ENCODE data around the gene TMEM50B. TPM values are rescaled to one million over a fixed set of nuclear protein-coding genes. Genes with fewer than 3 reads are reported as not detected.

The TMEM50B gene
- total RNA-seq, 1 experiment from 2014 or later, result 21.5 TPM

DNA sequence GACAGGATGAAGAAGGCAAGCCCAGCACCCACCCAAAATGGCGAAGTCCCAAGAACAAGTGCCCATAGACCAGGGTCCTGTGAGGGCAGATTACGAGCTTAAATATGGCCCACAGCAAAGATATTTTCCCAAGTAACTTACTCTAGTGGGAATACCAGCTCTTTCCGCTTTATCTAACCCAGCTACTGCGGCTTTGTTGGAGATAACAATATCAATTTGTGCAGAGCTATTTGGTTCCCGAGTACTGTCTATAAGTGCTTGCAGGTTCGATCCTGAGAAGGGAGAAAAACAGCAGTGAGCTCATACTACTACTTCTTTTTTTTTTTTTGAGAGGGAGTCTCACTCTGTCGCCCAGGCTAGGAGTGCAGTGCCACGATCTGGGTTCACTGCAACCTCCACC, 26.1 kb upstream of the TMEM50B start:
- no TSS peak for BruUV-seq (replicated peaks)
- H3F3A ChIP-seq (ENCODE audit: low read length, unreplicated experiment), result no peaks in the 10 kb centered on the region
- no peak overlapping the region for H3K4me2 ChIP-seq (ENCODE audit: low read length)
- H3K4me1 ChIP-seq (ENCODE audit: insufficient read depth, low read length), result no peaks in the 10 kb centered on the region
- DNase-seq (no peak), ATAC-seq (no peak)
- no peaks in the 10 kb centered on the region for H4K20me1 ChIP-seq (ENCODE audit: low read length)
- H3K36me3 ChIP-seq (ENCODE audit: low read depth, low read length), result peaks cover 46% of the 10 kb centered on the region
- H3K4me3 ChIP-seq (ENCODE audit: low read length), result no peak overlapping the region
- no peak overlapping the region for H3K9ac ChIP-seq (ENCODE audit: low read length)
- CTCF ChIA-PET, result no interaction called here
- H3K79me2 ChIP-seq (ENCODE audit: low read length), result no peaks in the 10 kb centered on the region
- intact Hi-C loops (cut with micrococcal nuclease), result no loop called here
- POLR2A ChIA-PET (ENCODE audit: unreplicated experiment), result no interaction called here
- H3K9me2 ChIP-seq (replicated peaks; ENCODE audit: low read length), result no peaks in the 10 kb centered on the region
- no peak overlapping the region for H2AFZ ChIP-seq (ENCODE audit: low read length)
- H3K27me3 ChIP-seq (ENCODE audit: low read length), result no peaks in the 10 kb centered on the region
- no peaks in the 10 kb centered on the region for H3K9me3 ChIP-seq (ENCODE audit: low read length)
- no peak overlapping the region for H3K27ac ChIP-seq (ENCODE audit: low read length)
- TF ChIP-seq EZH2 (IDR thresholded peaks at IDR 0.05; ENCODE audit: low read length, unreplicated experiment), result no peak
- no peak for TF ChIP-seq EZH2phosphoT487 (IDR thresholded peaks at IDR 0.05; ENCODE audit: borderline replicate concordance, low read length)
- TF ChIP-seq, protein P1, sequence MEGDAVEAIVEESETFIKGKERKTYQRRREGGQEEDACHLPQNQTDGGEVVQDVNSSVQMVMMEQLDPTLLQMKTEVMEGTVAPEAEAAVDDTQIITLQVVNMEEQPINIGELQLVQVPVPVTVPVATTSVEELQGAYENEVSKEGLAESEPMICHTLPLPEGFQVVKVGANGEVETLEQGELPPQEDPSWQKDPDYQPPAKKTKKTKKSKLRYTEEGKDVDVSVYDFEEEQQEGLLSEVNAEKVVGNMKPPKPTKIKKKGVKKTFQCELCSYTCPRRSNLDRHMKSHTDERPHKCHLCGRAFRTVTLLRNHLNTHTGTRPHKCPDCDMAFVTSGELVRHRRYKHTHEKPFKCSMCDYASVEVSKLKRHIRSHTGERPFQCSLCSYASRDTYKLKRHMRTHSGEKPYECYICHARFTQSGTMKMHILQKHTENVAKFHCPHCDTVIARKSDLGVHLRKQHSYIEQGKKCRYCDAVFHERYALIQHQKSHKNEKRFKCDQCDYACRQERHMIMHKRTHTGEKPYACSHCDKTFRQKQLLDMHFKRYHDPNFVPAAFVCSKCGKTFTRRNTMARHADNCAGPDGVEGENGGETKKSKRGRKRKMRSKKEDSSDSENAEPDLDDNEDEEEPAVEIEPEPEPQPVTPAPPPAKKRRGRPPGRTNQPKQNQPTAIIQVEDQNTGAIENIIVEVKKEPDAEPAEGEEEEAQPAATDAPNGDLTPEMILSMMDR (conservative IDR thresholded peaks at IDR 0.05; ENCODE audit: low read depth, low read length), result no peak

DNA sequence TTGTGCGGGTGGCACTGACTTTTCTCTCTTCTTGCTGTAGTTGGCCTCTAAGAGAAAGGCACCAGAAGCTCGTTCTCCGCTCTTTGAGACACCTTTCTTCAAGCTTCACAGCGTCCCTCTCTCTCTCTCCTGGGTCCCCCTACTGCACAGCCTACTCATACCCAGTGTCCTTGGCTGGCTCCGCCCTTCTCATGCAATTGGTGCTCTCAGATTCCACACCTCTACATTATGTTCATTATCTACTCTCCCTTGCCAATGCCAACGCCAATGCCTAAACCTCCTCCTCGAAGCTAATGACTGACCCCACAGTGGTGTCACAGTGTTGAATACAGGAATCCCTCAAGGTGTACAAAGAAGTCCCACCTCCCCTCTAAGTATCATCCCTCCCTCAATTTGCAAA, 16.6 kb upstream of the TMEM50B start:
- POLR2A ChIA-PET (ENCODE audit: unreplicated experiment), result no interaction called here
- H3K4me2 ChIP-seq (ENCODE audit: low read length), result no peak overlapping the region

DNA sequence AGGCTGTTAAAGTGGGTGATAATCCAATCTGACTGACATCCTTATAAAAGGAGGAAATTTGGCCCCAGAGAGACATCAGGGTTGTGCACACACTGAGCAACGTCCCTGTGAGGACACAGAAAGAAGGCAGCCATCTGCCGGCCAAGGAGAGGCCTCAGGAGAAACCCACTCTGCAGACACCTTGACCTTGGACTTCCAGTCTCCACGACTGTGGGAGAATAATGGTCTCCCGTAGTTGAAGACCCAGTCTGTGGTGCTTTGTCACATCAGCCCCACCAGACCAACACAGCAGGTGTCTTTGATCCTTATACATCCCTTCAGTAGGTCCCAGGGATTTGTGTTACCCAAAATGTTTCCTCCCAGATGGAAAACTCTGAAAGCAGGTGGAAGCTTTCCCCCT, 16.0 kb upstream of the TMEM50B start:
- no peak for DNase-seq
- Histone ChIP-seq H3K27ac (ENCODE audit: low read length) (no peak overlapping the region), H3K9me3 (ENCODE audit: low read length) (no peaks in the 10 kb centered on the region), H3K4me1 (ENCODE audit: insufficient read depth, low read length) (no peaks in the 10 kb centered on the region), H3K4me3 (ENCODE audit: low read length) (no peak overlapping the region), H3K9me2 (replicated peaks; ENCODE audit: low read length) (no peaks in the 10 kb centered on the region), H2AFZ (ENCODE audit: low read length) (no peak overlapping the region), H3K79me2 (ENCODE audit: low read length) (no peaks in the 10 kb centered on the region), H3K36me3 (ENCODE audit: low read depth, low read length) (no peaks in the 10 kb centered on the region), H3F3A (ENCODE audit: low read length, unreplicated experiment) (no peaks in the 10 kb centered on the region), H3K4me2 (ENCODE audit: low read length) (no peak overlapping the region), H4K20me1 (ENCODE audit: low read length) (no peaks in the 10 kb centered on the region), H3K9ac (ENCODE audit: low read length) (no peak overlapping the region), H3K27me3 (ENCODE audit: low read length) (no peaks in the 10 kb centered on the region)
- ChIA-PET CTCF (no interaction called here), POLR2A (ENCODE audit: unreplicated experiment) (no interaction called here)
- no peak for ATAC-seq
- intact Hi-C loops (cut with micrococcal nuclease), result no loop called here
- TF ChIP-seq EZH2 (IDR thresholded peaks at IDR 0.05; ENCODE audit: low read length, unreplicated experiment) (no peak), EZH2phosphoT487 (IDR thresholded peaks at IDR 0.05; ENCODE audit: borderline replicate concordance, low read length) (no peak)
- TF ChIP-seq, protein P1 (conservative IDR thresholded peaks at IDR 0.05; ENCODE audit: low read depth, low read length), result no peak
- no TSS peak for BruUV-seq (replicated peaks)

More for the DNA sequence above, 16.6 kb upstream of the TMEM50B start:
- H3K79me2 ChIP-seq (ENCODE audit: low read length), result no peaks in the 10 kb centered on the region
- no TSS peak for BruUV-seq (replicated peaks)
- H3F3A ChIP-seq (ENCODE audit: low read length, unreplicated experiment), result no peaks in the 10 kb centered on the region
- intact Hi-C loops (cut with micrococcal nuclease), result no loop called here
- H3K36me3 ChIP-seq (ENCODE audit: low read depth, low read length), result no peaks in the 10 kb centered on the region
- H3K27ac ChIP-seq (ENCODE audit: low read length), result no peak overlapping the region
- no peak for DNase-seq
- no peak overlapping the region for H3K4me3 ChIP-seq (ENCODE audit: low read length)
- H3K9ac ChIP-seq (ENCODE audit: low read length), result no peak overlapping the region
- no peaks in the 10 kb centered on the region for H3K9me2 ChIP-seq (replicated peaks; ENCODE audit: low read length)
- H3K27me3 ChIP-seq (ENCODE audit: low read length), result no peaks in the 10 kb centered on the region
- TF ChIP-seq EZH2 (IDR thresholded peaks at IDR 0.05; ENCODE audit: low read length, unreplicated experiment) (no peak), EZH2phosphoT487 (IDR thresholded peaks at IDR 0.05; ENCODE audit: borderline replicate concordance, low read length) (no peak)
- TF ChIP-seq, protein P1 (conservative IDR thresholded peaks at IDR 0.05; ENCODE audit: low read depth, low read length), result no peak
- no peaks in the 10 kb centered on the region for H3K9me3 ChIP-seq (ENCODE audit: low read length)
- no peaks in the 10 kb centered on the region for H3K4me1 ChIP-seq (ENCODE audit: insufficient read depth, low read length)
- H2AFZ ChIP-seq (ENCODE audit: low read length), result no peak overlapping the region
- H4K20me1 ChIP-seq (ENCODE audit: low read length), result no peaks in the 10 kb centered on the region
- ATAC-seq, result no peak
- CTCF ChIA-PET, result no interaction called here

Measured in PC-3 (cell line).